ENCODE data around the gene CDK11B.
"Not testable (repeated sequence)": the region's sequence is repeated elsewhere in the genome, so short reads cannot be mapped to it uniquely, and the experiment has no call there.

Gene CDK11B

GRCh38 chr1:1597275-1597930, 61.4 kb downstream of the CDK11B start:
- no peak for DNase-seq

GRCh38 chr1:1596493-1597274, 62.1 kb downstream of the CDK11B start:
- DNase-seq: no peak

DNA sequence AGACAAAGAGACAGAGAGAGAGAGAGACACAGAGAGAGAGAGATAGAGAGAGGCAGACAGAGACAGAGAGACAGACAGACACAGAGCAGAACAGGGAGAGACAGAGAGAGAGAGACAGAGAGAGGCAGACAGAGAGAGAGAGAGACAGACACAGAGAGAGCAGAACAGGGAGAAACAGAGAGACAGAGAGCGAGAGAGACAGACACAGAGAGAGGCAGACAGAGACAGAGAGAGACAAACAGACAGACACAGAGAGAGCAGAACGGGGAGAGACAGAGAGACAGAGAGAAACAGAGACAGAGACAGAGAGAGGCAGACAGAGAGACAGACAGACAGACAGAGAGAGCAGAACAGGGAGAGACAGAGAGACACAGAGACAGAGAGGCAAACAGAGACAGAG, 63.5 kb downstream of the CDK11B start:
- not testable (repeated sequence) for DNase-seq

- DNase-seq: no peak
These were observed 64.1 kb downstream of the CDK11B start for GRCh38 chr1:1594602-1595260.

DNA sequence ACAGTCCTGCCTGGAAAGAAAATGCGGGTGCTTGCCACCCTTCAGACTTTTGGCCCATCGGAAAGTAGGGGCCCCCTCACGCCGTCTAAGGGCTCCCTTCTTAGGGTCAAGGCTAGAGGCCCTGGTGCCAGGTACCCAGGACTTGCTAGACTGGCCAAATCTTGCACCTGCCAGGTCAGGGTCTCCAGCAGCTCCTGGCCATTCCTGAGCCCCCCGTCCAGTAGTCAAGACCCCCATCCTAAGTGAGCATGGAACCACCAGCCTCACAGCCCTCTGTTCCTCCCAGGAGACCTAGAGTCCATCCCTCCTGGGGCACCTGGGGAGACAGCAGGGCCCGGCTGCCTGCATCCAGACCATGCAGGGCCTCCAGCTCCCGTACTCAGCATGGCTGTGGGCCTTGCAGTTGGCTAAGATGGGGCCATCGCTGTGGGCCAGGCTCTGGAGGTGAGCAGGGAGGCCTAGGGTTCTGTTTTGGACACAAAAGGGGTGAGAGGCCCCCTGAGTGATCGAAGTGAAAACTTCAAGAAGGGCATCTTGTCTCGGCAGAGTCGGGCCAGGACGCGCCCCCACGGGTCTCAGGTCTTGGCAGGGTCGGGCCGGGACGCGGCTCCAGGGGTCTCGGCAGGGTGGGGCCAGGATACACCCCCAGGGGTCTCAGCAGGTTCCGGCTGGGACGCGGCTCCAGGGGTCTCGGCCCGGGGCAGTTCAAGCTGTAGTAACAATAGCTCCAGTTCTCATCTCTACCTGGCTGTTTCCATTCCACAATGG, 64.8 kb downstream of the CDK11B start:
- DNase-seq: no peak

- DNase-seq: no peak
These were observed 67.4 kb downstream of the CDK11B start for GRCh38 chr1:1591452-1591851.

All from activated naive CD4-positive, alpha-beta T cell (primary cell).